ENCODE measurements around the gene KLHL29.

GRCh38 chr2:23503097-23503496 lies 118.1 kb downstream of the KLHL29 start:
- TF ChIP-seq EZH2 (IDR thresholded peaks at IDR 0.05; ENCODE audit: insufficient read depth, poor library complexity, severe bottlenecking): no peak
- no peak for TF ChIP-seq EZH2phosphoT487 (IDR thresholded peaks at IDR 0.05; ENCODE audit: insufficient read depth, low read depth)

All from GM23248 (cell line).